ENCODE results near the gene NPTXR.

Gene NPTXR

GRCh38 chr22:38834991-38835390 lies 8.8 kb downstream of the NPTXR start:
- Histone ChIP-seq H3K9me2 (replicated peaks; ENCODE audit: control insufficient read depth, low read length) (no peaks in the 10 kb centered on the region), H3K27me3 (ENCODE audit: control insufficient read depth, low read length) (peaks cover 4% of the 10 kb centered on the region), H4K20me1 (ENCODE audit: control insufficient read depth, insufficient read depth, low read depth, low read length) (no peaks in the 10 kb centered on the region), H3K27ac (ENCODE audit: low read depth, low read length) (no peak overlapping the region), H3K4me2 (ENCODE audit: low read length) (no peak overlapping the region), H3K4me3 (ENCODE audit: low read length) (no peak overlapping the region), H3K9me3 (ENCODE audit: control insufficient read depth, insufficient read depth, low read length) (no peaks in the 10 kb centered on the region), H3F3A (ENCODE audit: control insufficient read depth, insufficient read depth) (no peaks in the 10 kb centered on the region), H3K4me1 (ENCODE audit: control insufficient read depth, low read length) (no peaks in the 10 kb centered on the region), H3K79me2 (ENCODE audit: control insufficient read depth, low read length) (no peaks in the 10 kb centered on the region), H3K36me3 (ENCODE audit: control insufficient read depth, low read length) (no peaks in the 10 kb centered on the region)
- no peak for TF ChIP-seq EZH2phosphoT487 (IDR thresholded peaks at IDR 0.05; ENCODE audit: borderline replicate concordance, low read length)
- no peak for TF ChIP-seq CTCF (IDR thresholded peaks at IDR 0.05; ENCODE audit: low read depth, low read length, poor library complexity, severe bottlenecking)

- no peaks in the 10 kb centered on the region for H3K36me3 ChIP-seq (ENCODE audit: control insufficient read depth, low read length)
- H3K9me2 ChIP-seq (replicated peaks; ENCODE audit: control insufficient read depth, low read length), result no peaks in the 10 kb centered on the region
- TF ChIP-seq EZH2phosphoT487 (IDR thresholded peaks at IDR 0.05; ENCODE audit: borderline replicate concordance, low read length) (no peak), CTCF (IDR thresholded peaks at IDR 0.05; ENCODE audit: low read depth, low read length, poor library complexity, severe bottlenecking) (no peak)
- no peaks in the 10 kb centered on the region for H3K79me2 ChIP-seq (ENCODE audit: control insufficient read depth, low read length)
- no peaks in the 10 kb centered on the region for H3K27me3 ChIP-seq (ENCODE audit: control insufficient read depth, low read length)
- H3K4me2 ChIP-seq (ENCODE audit: low read length), result no peak overlapping the region
- H3K4me3 ChIP-seq (ENCODE audit: low read length), result no peak overlapping the region
- no peaks in the 10 kb centered on the region for H3F3A ChIP-seq (ENCODE audit: control insufficient read depth, insufficient read depth)
- H3K9me3 ChIP-seq (ENCODE audit: control insufficient read depth, insufficient read depth, low read length), result no peaks in the 10 kb centered on the region
- H3K4me1 ChIP-seq (ENCODE audit: control insufficient read depth, low read length), result no peaks in the 10 kb centered on the region
- no peaks in the 10 kb centered on the region for H4K20me1 ChIP-seq (ENCODE audit: control insufficient read depth, insufficient read depth, low read depth, low read length)
- H3K27ac ChIP-seq (ENCODE audit: low read depth, low read length), result no peak overlapping the region
These were observed 9.4 kb downstream of the NPTXR start for GRCh38 chr22:38834215-38834953.

GRCh38 chr22:38833061-38833460 lies 10.8 kb downstream of the NPTXR start:
- Histone ChIP-seq H3K4me2 (ENCODE audit: low read length) (no peak overlapping the region), H3K9me3 (ENCODE audit: control insufficient read depth, insufficient read depth, low read length) (no peaks in the 10 kb centered on the region), H3K9me2 (replicated peaks; ENCODE audit: control insufficient read depth, low read length) (no peaks in the 10 kb centered on the region), H3F3A (ENCODE audit: control insufficient read depth, insufficient read depth) (no peaks in the 10 kb centered on the region), H3K79me2 (ENCODE audit: control insufficient read depth, low read length) (no peaks in the 10 kb centered on the region), H3K4me1 (ENCODE audit: control insufficient read depth, low read length) (no peaks in the 10 kb centered on the region), H3K27me3 (ENCODE audit: control insufficient read depth, low read length) (no peaks in the 10 kb centered on the region), H3K27ac (ENCODE audit: low read depth, low read length) (no peak overlapping the region), H3K36me3 (ENCODE audit: control insufficient read depth, low read length) (no peaks in the 10 kb centered on the region), H3K4me3 (ENCODE audit: low read length) (no peak overlapping the region), H4K20me1 (ENCODE audit: control insufficient read depth, insufficient read depth, low read depth, low read length) (no peaks in the 10 kb centered on the region)
- TF ChIP-seq EZH2phosphoT487 (IDR thresholded peaks at IDR 0.05; ENCODE audit: borderline replicate concordance, low read length) (no peak), CTCF (IDR thresholded peaks at IDR 0.05; ENCODE audit: low read depth, low read length, poor library complexity, severe bottlenecking) (no peak)
